ENCODE results near the gene EIF2B2.

The EIF2B2 gene

GRCh38 chr14:75046899-75047298, 44.2 kb downstream of the EIF2B2 start:
- DNase-seq, result no peak

GRCh38 chr14:75047506-75047905, 44.8 kb downstream of the EIF2B2 start:
- DNase-seq, result no peak

- no peak for DNase-seq
Measured at GRCh38 chr14:75048101-75048500, 45.4 kb downstream of the EIF2B2 start.

GRCh38 chr14:75049136-75049535, 46.4 kb downstream of the EIF2B2 start:
- DNase-seq, result no peak

- no peak for DNase-seq
Measured at GRCh38 chr14:75049731-75050201, 47.0 kb downstream of the EIF2B2 start.

GRCh38 chr14:75050852-75051555, 48.3 kb downstream of the EIF2B2 start, which contains the start of gene MLH3:
MLH3 (minus strand) TSS chr14:75051467; CDS start chr14:75049655, 1,812 bp downstream.
- peak; percentile 80 for DNase-seq

GRCh38 chr14:75051556-75051899, 48.8 kb downstream of the EIF2B2 start:
- DNase-seq, result no peak

- DNase-seq, result no peak
Measured at GRCh38 chr14:75053396-75054291, 50.9 kb downstream of the EIF2B2 start.

- DNase-seq, result no peak
Measured at GRCh38 chr14:75054421-75054820, 51.7 kb downstream of the EIF2B2 start.

GRCh38 chr14:75059642-75060041, 56.9 kb downstream of the EIF2B2 start:
- DNase-seq, result no peak

GRCh38 chr14:75060420-75060819, 57.7 kb downstream of the EIF2B2 start:
- no peak for DNase-seq
